Fibroblast of the conjunctiva (primary cell): ENCODE results near the gene WDPCP.
"Not testable (repeated sequence)": the region's sequence is repeated elsewhere in the genome, so short reads cannot be mapped to it uniquely, and the experiment has no call there.

Source experiments
- DNase-seq: peaks from one replicate; pipeline ENCODE4 v3.0.0-alpha.2; 2010; ENCODE audit warnings: low read depth

Gene WDPCP

DNA sequence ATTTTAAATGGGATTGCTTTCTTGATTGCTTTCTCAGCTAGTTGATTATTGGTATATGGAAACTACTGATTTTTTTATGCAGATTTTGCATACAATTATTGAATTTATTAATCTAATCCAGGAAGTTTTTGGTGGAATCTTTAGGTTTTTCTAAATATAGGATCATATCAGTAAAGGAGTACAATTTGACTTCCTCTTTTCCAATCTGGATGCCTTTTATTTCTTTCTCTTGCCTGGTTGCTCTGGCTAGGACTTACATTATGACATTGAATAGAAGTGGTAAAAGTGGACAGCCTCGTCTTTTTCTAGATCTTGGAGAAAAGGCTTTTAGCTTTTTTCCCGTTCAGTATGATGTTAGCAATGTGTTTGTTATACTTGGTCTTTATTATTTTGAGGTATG is 486.3 kb downstream of the WDPCP start:
- no peak for DNase-seq

- no peak for DNase-seq
These were observed 489.2 kb downstream of the WDPCP start for GRCh38 chr2:63099032-63099431.

DNA sequence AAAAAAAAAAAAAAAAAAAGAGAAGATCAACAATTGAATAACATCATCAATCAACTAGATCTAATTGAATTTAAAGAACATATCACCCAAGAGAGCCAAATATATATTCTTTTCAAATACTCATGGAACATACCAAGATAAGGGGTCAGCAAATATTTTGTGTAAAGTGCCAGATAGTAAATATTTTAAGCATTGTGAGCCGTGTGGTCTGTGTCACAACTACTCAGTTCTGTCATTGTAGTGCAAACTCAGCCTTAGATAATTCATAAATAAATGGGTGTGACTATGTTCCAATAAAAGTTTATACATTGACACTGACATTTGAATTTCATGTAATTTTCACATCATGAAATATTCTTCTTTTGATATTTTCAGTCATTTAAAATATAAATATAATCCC is 491.8 kb downstream of the WDPCP start:
- DNase-seq = no peak

- no peak for DNase-seq
These were observed 494.8 kb downstream of the WDPCP start for GRCh38 chr2:63093502-63093901.

GRCh38 chr2:63092857-63093256 is 495.4 kb downstream of the WDPCP start:
- DNase-seq = no peak

GRCh38 chr2:63092401-63092800 is 495.9 kb downstream of the WDPCP start:
- DNase-seq = no peak

GRCh38 chr2:63086687-63087086 is 501.6 kb downstream of the WDPCP start:
- DNase-seq = no peak

DNA sequence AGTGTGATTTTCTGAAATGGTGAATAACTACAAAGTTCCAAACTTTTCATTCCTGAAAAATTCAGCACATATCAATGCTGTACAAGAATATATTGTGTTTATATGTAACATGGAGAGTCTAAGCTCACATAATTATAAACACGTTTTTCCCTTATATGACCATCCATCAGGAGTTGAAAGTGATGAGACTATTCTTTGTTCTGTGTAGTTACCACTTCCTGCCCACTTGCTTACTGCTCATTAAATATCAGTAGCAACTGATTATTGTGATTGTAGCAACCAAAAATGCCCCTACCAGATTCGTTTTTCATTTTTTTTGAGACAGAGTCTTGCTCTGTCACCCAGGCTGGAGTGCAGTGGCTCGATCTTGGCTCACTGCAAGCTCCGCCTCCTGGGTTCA is 506.9 kb downstream of the WDPCP start:
- no peak for DNase-seq

DNA sequence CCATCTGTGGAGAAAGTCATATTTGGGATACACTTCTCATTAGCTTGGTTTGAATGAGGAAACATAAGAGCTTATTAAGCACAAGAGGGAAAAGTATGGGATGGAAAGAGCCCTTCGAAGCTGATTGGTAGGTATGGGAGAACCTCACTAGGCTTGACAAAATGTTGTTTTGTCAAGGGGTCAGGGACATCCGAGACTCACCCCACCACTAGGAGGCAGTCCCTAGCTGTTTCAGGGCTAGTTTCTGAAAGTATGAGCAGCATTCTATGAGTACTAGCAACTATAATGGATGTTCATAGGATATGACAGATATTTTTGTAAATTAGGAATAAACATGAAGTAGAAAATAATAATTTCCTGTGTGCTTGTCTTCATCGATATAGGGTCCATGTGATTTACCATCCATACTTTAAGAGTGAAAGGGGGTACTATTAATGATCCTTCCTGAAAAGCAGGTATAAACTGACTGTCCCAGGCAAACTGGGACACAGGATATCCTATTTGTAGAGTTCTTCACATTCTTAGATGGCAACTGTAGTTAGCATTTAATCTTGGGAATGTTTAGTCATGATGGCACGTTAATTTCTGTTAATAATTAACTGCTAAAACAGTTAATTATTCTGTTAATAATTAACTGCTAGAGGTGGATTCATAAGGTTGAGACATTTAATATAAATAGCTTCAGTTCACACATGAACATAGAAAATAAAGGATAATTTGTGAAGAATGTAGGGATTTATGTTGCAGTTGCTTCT is 509.2 kb downstream of the WDPCP start:
- DNase-seq = no peak

GRCh38 chr2:63074399-63074798 is 513.9 kb downstream of the WDPCP start:
- not testable (repeated sequence) for DNase-seq

DNA sequence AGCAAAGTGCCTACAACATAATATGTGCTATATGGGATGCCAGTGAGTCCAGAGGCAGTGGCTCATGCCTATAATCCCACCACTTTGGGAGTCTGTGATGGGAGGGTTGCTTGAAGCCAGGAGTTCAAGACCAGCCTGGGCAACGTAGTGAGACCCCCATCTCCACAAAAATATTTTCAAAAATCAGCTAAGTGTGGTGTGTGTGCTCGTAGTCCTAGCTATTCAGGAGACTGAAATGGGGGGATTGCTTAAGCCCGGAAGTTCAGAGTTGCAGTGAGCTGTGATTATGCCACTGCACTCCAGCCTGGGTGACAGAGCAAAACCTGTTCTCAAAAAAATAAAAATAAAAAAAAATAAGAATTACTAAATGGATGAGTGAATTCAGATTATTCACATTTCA is 514.3 kb downstream of the WDPCP start:
- no peak for DNase-seq

GRCh38 chr2:63071664-63072063 is 516.6 kb downstream of the WDPCP start:
- no peak for DNase-seq
